ENCODE measurements around the gene VSIG10L2.

The VSIG10L2 gene

DNA sequence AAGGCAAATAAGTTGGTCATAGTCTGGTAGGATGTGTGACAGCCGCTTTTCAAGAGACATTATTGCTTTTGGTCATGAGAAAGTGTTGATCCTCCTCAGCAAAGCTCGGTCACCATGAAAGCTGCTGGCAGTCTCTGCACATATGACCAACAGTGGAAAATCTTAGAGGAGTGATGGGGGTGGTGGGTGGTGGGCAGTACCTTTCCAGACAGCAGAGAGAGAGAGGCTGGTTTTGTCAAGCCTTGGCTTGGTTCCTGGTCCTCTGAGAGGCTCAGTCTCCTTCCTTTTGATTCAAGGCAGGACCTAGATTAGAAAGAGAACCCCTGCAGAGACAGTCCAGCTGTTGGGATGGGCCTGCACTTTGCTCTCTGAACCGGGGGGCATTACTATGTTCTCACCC, 20.0 kb upstream of the VSIG10L2 start:
- H3K36me3 ChIP-seq = no peaks in the 10 kb centered on the region
- TF ChIP-seq, protein P1, sequence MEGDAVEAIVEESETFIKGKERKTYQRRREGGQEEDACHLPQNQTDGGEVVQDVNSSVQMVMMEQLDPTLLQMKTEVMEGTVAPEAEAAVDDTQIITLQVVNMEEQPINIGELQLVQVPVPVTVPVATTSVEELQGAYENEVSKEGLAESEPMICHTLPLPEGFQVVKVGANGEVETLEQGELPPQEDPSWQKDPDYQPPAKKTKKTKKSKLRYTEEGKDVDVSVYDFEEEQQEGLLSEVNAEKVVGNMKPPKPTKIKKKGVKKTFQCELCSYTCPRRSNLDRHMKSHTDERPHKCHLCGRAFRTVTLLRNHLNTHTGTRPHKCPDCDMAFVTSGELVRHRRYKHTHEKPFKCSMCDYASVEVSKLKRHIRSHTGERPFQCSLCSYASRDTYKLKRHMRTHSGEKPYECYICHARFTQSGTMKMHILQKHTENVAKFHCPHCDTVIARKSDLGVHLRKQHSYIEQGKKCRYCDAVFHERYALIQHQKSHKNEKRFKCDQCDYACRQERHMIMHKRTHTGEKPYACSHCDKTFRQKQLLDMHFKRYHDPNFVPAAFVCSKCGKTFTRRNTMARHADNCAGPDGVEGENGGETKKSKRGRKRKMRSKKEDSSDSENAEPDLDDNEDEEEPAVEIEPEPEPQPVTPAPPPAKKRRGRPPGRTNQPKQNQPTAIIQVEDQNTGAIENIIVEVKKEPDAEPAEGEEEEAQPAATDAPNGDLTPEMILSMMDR (IDR thresholded peaks at IDR 0.05; ENCODE audit: low read depth, low read length) = no peak
- H3K9me3 ChIP-seq = no peaks in the 10 kb centered on the region
- H3K4me3 ChIP-seq (ENCODE audit: low read depth, low read length) = no peak overlapping the region
- DNase-seq = no peak
- peaks cover 12% of the 10 kb centered on the region for H3K4me1 ChIP-seq
- no peaks in the 10 kb centered on the region for H3K27me3 ChIP-seq

DNA sequence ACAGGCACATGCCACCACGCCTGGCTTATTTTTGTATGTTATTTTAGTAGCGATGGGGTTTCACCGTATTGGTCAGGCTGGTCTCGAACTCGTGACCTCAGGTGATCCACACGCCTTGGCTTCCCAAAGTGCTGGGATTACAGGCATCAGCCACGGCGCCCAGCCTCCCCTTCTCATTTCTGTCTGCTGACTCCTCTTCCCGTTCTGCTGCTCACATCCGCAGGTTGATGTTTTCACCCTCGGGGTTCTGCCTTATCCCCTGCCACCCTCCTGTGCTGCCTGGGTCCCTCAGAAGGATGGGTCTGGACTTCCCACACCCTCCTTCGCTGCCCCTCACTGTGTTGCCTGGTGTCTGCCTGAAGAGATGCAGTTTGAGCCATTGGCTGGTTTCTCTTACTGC, 19.2 kb upstream of the VSIG10L2 start:
- no peaks in the 10 kb centered on the region for H3K36me3 ChIP-seq
- no peaks in the 10 kb centered on the region for H3K9me3 ChIP-seq
- H3K27me3 ChIP-seq = no peaks in the 10 kb centered on the region
- peaks cover 12% of the 10 kb centered on the region for H3K4me1 ChIP-seq
- TF ChIP-seq, protein P1 (IDR thresholded peaks at IDR 0.05; ENCODE audit: low read depth, low read length) = no peak
- H3K4me3 ChIP-seq (ENCODE audit: low read depth, low read length) = no peak overlapping the region
- no peak for DNase-seq

DNA sequence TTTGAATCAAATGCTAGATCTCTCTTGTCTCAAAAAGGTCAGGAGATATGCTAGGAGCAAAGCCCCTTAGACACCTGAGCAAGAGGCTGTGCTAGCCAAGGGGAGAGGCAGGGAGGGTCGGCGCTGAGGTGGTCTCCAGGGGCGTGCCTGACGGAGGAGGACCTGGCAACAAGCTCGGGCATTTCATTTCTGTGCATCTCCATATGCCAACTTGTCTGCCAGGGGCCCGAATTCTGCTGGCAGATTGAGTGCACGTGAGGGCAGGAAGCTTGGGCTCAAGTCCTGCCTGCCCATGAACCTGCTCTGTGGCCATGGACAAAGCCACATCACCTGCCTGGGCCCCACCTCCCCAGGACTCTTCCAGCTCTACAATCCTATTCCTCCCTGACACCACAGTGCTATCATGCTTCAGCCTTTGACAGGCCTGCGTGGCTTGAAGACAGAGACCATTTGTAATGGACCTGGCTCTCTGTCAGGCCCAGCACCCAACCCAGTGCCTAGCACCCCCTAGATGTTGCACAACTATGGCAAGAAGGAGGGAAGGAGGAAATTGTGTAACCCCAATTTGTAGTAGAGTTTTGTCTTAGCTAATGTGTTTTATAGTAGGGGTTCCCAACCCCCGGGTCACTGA, 16.3 kb upstream of the VSIG10L2 start:
- no peaks in the 10 kb centered on the region for H3K9me3 ChIP-seq
- no peaks in the 10 kb centered on the region for H3K27me3 ChIP-seq
- no peak overlapping the region for H3K4me3 ChIP-seq (ENCODE audit: low read depth, low read length)
- peaks cover 15% of the 10 kb centered on the region for H3K4me1 ChIP-seq
- TF ChIP-seq, protein P1 (IDR thresholded peaks at IDR 0.05; ENCODE audit: low read depth, low read length) = no peak
- DNase-seq = no peak
- H3K36me3 ChIP-seq = no peaks in the 10 kb centered on the region

DNA sequence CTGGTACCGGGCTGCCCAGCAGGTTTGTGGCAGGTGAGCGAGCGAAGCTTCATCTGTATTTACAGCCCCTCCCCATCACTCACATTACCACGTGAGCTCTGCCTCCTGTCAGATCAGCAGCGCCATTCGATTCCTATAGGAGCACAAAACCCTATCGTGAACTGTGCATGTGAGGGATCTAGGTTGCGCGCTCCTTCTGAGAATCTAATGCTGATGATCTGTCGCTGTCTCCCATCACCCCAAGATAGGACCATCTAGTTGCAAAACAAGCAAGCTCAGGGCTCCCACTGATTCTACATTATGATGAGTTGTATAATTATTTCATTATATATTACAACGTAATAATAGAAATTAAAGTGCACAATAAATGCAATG, 15.8 kb upstream of the VSIG10L2 start:
- Histone ChIP-seq H3K4me3 (ENCODE audit: low read depth, low read length) (no peak overlapping the region), H3K9me3 (no peaks in the 10 kb centered on the region), H3K27me3 (no peaks in the 10 kb centered on the region), H3K36me3 (no peaks in the 10 kb centered on the region), H3K4me1 (peaks cover 16% of the 10 kb centered on the region)
- DNase-seq = no peak
- TF ChIP-seq, protein P1 (IDR thresholded peaks at IDR 0.05; ENCODE audit: low read depth, low read length) = no peak

DNA sequence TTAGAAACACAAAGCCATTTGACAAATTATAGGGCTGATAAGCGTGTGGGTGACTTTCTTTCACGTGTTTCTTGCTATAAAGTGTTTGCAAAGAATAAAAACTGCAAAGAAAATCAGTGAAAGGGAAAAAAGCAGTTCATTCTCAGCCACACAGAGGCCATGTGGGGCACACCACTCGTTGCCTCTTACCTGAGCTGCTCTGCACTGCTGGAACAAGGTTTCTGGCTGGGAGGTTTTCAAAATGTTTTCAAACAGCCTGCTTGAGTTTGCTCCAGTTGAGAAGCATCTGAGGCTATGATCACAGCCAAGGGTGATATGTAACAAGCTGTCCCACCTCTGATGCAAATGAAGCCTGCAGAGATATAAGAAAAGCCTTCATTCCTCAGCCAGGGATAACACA, 14.7 kb upstream of the VSIG10L2 start:
- Histone ChIP-seq H3K4me1 (peaks cover 11% of the 10 kb centered on the region), H3K4me3 (ENCODE audit: low read depth, low read length) (no peak overlapping the region), H3K9me3 (no peaks in the 10 kb centered on the region), H3K36me3 (no peaks in the 10 kb centered on the region), H3K27me3 (no peaks in the 10 kb centered on the region)
- TF ChIP-seq, protein P1 (IDR thresholded peaks at IDR 0.05; ENCODE audit: low read depth, low read length) = no peak
- DNase-seq = no peak

DNA sequence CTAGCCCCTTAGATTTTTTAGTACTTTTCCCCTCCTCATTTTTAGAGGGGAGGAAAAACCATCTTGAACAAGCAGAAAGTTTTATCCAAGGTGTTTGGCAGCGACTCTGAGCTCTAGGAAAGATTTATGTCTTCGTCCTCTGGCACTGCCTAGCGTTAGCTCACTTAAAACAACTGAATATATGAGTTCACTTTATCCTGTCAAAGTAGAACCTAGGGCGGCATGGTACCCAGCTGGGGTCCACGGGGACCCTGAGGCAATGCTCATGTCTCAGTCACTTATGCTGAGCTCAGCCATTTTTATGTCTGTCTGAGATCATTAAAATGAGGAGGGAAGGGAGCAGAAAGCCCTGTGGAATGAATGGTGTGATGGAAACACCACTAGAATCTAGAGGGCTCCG, 14.2 kb upstream of the VSIG10L2 start:
- Histone ChIP-seq H3K27me3 (no peaks in the 10 kb centered on the region), H3K9me3 (no peaks in the 10 kb centered on the region), H3K36me3 (no peaks in the 10 kb centered on the region), H3K4me3 (ENCODE audit: low read depth, low read length) (no peak overlapping the region), H3K4me1 (peaks cover 11% of the 10 kb centered on the region; the same call in 1 of the 2 replicates)
- no peak for DNase-seq
- TF ChIP-seq, protein P1 (IDR thresholded peaks at IDR 0.05; ENCODE audit: low read depth, low read length) = no peak
